Bronchial epithelial cell (primary cell): ENCODE data around the gene TRA2B. TPM values are rescaled to one million over a fixed set of nuclear protein-coding genes. Genes with fewer than 3 reads are reported as not detected.

ENCODE experiments used
- DNase-seq: peaks from one replicate; pipeline ENCODE4 v3.0.0-alpha.2; 2010; ENCODE audit warnings: low read depth
- FAIRE-seq: peaks from 2 replicates; lab custom pipeline; 2011; peaks lifted over from hg19 to GRCh38; lab: Jason Lieb, UNC
- H3K27me3 ChIP-seq: 2 replicates; pipeline ENCODE4 v1.5.1; 2011; ENCODE audit warnings: low read length; ENCODE audit not compliant: control insufficient read depth, insufficient read depth
- H3K36me3 ChIP-seq: 2 replicates; pipeline ENCODE4 v1.5.1; 2011; ENCODE audit warnings: low read length; ENCODE audit not compliant: control insufficient read depth, insufficient read depth
- H3K4me3 ChIP-seq: 2 replicates; pipeline ENCODE4 v1.5.1; 2011; ENCODE audit warnings: mild to moderate bottlenecking, low read depth, low read length, control low read depth
- total RNA-seq: library from RNA; depleted of rRNA; stranded (reverse); fragments of >200 nt; gene quantifications from 2 replicates; pipeline ENCODE4 v1.2.1, GENCODE V29; 2014
- TF ChIP-seq, protein P1 (sequence below): IDR thresholded peaks from 2 replicates; pipeline ENCODE4 v1.5.1; 2011; ENCODE audit warnings: mild to moderate bottlenecking, moderate library complexity, low read length, control low read depth, inconsistent platforms; ENCODE audit not compliant: insufficient read depth, severe bottlenecking

TRA2B gene
- total RNA-seq, 1 donor from 2014 or later, result 202 TPM

DNA sequence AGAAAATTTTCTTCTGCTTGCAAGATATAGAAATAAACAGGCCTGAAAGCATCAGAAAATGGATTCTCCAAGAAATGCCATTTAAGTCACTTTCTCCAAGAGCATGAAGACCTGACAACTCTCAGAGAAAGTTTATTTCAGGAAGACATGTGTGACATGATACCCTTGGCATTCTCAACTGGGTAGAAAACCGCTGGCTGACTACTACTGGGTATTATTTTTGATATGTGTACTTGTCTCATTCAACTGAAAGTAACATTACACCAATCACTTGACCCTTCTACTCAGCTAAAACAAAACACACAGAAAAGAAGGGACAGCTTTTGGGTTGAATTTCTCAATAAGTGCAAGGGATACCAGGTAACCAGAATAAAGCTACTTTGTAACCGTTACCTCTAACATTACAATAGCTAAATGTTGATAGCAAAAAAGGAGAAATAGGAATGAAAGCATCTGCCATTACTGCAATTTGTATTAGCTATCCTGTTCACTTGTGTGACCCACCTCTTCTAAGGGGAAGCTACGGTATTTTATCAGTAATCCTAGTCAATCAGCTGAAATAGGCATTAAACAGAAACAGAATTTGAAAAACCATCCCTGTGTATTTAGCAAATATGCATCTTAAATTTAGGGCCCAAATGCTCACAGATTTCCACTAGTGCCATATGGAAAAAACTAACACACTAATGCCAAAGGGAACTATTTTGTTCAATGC, 7.3 kb downstream of the TRA2B start:
- DNase-seq (no peak), FAIRE-seq (no peak)
- TF ChIP-seq, protein P1, sequence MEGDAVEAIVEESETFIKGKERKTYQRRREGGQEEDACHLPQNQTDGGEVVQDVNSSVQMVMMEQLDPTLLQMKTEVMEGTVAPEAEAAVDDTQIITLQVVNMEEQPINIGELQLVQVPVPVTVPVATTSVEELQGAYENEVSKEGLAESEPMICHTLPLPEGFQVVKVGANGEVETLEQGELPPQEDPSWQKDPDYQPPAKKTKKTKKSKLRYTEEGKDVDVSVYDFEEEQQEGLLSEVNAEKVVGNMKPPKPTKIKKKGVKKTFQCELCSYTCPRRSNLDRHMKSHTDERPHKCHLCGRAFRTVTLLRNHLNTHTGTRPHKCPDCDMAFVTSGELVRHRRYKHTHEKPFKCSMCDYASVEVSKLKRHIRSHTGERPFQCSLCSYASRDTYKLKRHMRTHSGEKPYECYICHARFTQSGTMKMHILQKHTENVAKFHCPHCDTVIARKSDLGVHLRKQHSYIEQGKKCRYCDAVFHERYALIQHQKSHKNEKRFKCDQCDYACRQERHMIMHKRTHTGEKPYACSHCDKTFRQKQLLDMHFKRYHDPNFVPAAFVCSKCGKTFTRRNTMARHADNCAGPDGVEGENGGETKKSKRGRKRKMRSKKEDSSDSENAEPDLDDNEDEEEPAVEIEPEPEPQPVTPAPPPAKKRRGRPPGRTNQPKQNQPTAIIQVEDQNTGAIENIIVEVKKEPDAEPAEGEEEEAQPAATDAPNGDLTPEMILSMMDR, result no peak
- Histone ChIP-seq H3K4me3 (no peak overlapping the region), H3K36me3 (peaks cover 5% of the 10 kb centered on the region), H3K27me3 (no peaks in the 10 kb centered on the region)

DNA sequence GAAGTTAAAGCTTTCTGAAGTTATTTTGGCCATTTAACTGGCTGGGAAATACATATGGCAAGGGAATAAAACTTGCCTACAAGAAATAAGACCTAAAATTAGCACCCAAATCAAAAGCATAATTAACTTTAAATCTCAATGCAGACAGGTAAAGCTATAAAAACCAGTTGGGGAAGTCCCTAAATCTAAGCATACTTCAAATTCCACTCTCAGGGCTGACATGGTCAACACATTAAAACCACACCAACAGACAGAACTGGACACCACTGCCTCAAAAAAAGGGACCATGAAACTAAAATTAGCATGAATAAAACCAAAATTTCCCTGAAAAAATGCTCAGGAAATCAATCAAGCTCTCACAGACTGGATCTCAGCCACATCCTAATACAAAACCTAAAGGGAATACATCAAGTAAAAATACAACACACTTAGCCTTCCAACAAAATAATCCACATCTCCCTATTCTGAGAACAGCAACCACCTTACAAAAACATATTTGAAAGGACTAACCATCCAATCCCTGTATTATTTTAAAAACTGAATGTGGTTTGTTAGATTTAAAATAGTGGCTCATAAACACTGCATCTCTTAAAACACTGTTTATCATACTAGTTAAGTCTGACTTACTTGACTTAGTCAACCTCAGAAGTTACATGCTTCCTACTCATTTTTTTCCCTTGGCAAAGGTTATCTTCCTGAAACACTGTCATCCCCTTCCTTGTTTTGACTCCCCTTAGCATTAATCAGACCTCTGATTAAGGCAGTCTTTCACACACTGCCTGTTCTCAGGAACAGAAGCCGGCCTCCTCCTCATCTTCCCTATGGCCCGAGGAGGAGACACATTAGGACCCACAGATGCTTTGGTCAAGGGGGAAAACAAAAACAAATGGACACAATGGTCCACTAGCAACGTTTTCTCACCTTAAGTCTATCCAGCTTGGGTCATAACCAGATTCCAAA, 8.3 kb downstream of the TRA2B start:
- H3K36me3 ChIP-seq, result peaks cover 8% of the 10 kb centered on the region
- no peak for FAIRE-seq
- H3K4me3 ChIP-seq, result no peak overlapping the region
- TF ChIP-seq, protein P1, result no peak
- DNase-seq, result peak; percentile 87
- H3K27me3 ChIP-seq, result no peaks in the 10 kb centered on the region

DNA sequence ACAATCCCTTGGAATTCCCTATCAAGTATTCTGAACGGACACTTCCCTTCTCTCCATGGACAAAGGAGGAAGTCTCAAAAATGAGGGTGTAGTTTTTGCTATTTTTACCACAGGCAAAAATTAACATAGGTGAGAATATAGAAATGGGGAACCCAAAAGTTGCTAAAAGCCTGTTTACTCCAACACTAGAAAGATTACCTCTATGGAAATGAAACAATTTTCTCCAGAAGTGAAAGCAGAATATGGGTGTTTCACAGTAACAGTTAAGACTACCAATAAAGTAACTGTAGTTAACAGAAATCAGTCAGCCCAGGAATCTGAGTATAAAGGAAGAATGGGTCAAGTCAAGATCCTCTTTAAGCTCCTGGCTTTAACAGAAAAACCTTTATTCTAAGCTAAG, 9.3 kb downstream of the TRA2B start:
- Histone ChIP-seq H3K4me3 (no peak overlapping the region), H3K36me3 (peaks cover 12% of the 10 kb centered on the region), H3K27me3 (no peaks in the 10 kb centered on the region)
- FAIRE-seq, result no peak
- TF ChIP-seq, protein P1, result no peak
- no peak for DNase-seq

DNA sequence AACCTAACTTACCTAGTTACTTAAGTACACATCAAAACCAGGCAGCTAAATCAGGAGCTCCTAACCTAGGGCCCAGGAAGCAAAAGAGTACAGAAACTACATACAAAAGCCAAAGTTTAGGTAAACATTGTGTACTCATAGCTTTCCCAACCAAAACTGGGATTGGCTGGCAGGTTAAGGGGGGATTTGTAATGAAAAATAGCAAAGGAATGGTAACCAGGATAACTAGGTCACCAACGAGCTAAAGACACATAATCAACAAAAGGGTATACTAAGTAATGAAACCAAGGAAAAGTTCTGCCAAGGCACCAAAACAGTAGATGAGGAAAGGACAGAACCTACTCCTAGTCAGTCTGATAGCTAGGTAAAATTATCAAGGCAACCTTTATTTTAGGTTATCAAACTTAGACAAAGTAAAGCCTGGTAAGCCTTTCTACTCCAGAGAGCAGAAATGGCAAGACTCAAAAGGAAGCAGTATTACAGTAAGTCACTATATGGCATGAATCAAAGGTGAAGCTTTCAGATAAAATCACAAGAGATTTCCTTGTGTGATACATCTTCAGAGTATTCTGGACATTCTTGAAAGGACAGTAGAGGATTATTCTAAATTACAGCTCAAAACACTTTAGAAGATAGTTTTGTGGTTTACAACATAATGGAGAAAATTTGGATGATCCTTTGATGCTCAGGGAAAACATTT, 10.2 kb downstream of the TRA2B start:
- TF ChIP-seq, protein P1, result no peak
- no peak for DNase-seq
- Histone ChIP-seq H3K4me3 (no peak overlapping the region), H3K36me3 (peaks cover 16% of the 10 kb centered on the region), H3K27me3 (no peaks in the 10 kb centered on the region)
- no peak for FAIRE-seq

DNA sequence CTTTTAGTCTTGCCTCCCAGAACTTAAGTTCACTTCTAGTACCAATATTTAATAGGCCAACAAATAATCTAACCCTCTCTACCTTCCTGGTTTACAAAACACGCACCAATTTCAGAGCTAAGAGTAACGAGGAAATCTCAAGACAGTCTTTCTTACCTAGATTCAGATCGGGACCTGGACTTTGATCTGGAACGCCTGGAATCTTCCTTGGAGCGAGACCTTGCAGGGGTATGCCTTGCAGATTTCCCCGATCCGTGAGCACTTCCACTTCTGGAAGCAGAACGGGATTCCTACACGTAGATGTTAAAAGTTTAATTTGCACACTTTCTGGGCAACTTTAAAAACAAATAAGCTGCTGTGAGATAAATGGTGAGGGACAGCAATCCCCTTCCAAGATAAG, 11.4 kb downstream of the TRA2B start:
- H3K4me3 ChIP-seq, result no peak overlapping the region
- no peaks in the 10 kb centered on the region for H3K27me3 ChIP-seq
- no peak for FAIRE-seq
- peaks cover 16% of the 10 kb centered on the region for H3K36me3 ChIP-seq
- TF ChIP-seq, protein P1, result no peak
- DNase-seq, result no peak
